RPMI8226 (cell line): ENCODE results near the gene CBR1.

Experiments
- DNase-seq: peaks from one replicate; pipeline ENCODE4 v3.0.0-alpha.2; 2015

CBR1 gene

DNA sequence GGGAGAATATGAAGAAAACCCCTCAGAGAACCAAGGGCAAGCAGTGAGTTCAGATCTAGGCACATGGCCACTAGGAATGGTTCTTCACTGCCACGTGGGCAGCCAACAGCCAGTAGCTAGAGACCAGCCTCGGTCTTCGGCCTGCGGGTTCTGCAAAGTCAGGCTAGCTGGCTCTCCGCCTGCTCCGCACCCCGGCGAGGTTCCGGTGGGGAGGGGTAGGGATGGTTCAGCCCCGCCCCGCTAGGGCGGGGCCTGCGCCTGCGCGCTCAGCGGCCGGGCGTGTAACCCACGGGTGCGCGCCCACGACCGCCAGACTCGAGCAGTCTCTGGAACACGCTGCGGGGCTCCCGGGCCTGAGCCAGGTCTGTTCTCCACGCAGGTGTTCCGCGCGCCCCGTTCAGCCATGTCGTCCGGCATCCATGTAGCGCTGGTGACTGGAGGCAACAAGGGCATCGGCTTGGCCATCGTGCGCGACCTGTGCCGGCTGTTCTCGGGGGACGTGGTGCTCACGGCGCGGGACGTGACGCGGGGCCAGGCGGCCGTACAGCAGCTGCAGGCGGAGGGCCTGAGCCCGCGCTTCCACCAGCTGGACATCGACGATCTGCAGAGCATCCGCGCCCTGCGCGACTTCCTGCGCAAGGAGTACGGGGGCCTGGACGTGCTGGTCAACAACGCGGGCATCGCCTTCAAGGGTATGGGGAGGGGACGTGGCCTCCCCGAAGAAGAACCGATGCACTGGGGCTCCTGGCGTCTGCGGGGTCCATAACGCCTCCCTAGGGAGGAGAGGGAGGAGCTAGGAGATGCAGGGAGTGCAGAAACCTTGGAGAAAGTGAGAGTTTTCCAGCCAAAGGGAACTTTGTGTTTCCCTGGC is at the start of gene CBR1:
CBR1 (plus strand) TSS at position 312 of the 871 bp plus-strand sequence; CDS start at position 404, 92 bp downstream.
- peak; percentile 94 for DNase-seq

DNA sequence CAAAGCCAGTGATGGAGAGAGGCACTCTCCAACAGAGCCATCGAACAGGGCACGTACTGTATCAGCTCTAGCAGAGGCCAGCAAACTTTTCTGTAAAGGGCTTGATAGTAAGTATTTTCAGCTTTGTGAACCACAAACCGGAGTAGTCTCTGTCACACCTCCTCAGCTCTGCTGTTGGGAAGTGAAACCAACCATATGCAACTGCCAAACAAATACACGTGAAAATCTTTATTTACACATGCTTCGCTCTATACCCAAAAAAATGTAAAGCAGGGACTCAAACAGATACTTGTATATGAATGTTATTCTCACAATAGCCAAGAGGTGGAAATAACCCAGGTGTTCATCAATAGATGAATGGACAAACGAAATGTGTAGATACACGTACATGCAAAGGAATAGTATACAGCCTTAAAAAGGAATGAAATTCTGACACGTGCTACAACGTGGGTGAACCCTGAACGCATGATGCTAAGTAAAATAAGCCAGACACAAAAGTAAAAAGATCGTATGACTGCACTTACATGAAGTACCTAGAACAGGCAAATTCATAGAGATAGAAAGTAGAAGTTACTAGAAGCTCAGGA is 48.5 kb upstream of the CBR1 start:
- DNase-seq: peak; percentile 8

DNA sequence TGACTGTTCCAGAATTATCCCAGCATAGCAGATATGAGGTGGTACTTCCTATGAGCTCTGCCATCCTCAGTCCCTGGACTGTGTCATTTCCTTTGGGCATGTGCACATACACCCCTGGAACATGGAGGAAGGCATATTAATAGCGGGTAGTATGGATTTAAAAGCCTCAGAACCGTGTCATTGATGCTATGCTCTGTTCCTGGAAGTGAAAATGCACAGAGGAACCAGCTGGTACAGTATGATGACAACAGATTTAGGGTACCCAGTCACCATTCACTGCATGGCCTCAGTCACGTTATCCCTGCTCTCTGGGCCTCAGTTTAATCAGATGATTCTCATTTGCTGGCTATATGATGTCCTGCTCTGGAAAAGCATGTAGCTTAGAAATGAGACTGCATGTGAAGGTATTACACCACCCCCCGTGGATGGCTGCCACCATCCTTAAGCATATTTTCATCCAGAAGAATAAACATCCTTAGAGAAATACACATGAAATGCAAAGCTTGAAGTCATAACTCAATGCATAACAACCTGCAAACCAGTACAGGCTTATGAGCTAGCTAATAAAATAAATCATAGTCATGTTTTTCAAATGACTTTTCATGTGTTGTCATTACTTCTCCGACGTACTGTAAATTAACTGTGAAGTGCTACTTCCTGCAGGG is 47.3 kb upstream of the CBR1 start:
- DNase-seq: no peak

DNA sequence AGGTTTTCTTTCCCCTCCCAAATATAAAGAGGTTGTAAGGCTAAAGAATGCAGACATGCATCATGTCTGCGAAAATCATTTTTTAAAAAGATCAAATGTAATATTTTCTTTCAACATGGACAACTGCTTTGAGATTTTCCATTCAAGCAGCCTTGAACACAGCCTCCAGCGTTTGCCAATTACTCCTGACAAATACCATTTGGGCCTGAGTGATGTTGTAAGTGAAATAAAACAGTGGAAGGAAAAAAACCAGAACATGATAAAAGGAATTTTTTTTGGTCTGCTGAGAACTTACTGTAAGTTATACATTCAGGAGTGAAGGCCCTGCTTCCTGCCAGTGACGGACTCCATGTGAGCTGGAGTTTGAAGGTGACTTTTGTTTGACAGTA is 46.7 kb upstream of the CBR1 start:
- no peak for DNase-seq

DNA sequence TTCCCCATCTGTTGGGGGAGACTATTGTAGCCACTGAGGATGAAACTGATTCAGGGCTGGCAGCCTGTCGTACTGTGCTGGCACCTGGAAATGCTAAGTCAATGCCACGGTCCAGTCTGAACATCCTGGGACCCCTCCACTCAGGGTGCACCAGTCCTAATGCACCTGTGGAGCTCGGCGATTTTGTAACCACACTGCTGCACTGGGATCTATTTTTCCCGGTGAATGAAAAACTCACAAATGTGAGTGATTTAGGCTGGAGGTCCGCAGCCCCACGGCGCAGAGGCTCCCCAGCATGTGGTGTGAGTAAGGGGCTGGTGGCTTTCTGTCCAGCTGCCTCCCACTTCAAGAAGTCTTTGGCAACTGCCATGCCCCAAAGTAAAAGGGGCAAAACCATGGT is 45.0 kb upstream of the CBR1 start:
- no peak for DNase-seq

DNA sequence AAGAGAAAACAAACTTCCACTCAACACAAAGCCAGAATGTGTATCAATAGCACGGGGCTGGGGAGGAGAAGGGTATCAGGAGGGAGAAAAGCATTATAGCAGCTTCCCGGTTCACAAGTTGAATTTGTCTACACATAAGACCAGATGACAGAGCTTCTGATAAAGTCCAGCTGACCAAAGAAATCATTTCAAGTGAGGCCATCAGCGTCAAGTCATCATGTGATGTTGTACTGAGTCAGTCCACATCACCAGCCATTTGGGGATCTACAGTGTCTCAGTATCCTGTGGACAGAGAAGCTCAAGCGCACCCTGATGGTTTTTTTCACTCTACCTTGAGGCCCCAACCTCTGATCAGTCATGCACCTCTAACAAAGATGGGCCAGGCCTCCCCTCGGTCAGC is 42.5 kb upstream of the CBR1 start:
- peak; percentile 14 for DNase-seq

DNA sequence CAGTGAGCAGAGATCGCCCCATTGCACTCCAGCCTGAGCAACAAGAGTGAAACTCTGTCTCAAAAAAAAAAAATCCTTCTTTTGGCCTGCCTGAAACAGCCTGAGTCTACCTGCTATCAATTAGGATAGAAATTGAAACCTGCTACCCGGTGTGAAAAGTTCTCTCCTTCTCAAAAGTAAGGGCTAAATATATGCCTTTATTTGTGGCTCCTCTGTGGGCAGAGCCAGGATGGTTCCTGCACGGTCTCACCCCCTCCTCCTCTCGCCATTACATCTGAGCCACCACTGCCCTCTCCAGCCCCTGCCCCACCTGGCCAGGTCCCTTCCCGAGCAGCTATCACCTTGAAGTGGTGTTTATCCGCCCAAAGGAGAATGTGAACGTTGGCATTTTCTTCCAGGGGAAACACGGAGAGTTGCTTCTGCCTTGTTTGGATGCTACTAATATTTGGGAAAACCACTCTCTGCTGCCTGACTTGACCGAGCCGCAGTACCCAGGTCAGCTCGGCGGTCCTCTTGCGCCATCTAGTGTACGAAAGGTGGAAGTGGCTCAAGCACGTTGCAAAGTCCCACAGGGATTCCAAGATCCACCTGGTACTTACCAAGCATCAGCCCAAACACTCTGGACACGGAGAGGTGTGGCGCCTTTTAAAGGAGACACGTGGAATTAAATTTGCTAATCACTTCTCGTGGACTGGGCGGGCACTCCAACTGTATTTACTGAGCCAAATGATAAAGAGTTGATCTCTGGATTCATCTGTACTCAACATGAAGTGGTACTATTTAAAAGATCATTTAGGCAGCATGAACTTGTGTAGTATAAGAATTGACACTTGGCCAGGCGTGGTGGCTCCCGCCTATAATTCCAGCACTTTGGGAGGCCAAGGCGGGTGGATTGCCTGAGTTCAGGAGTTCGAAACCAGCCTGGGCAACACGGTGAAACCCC is 41.4 kb upstream of the CBR1 start:
- DNase-seq: peak; percentile 75

DNA sequence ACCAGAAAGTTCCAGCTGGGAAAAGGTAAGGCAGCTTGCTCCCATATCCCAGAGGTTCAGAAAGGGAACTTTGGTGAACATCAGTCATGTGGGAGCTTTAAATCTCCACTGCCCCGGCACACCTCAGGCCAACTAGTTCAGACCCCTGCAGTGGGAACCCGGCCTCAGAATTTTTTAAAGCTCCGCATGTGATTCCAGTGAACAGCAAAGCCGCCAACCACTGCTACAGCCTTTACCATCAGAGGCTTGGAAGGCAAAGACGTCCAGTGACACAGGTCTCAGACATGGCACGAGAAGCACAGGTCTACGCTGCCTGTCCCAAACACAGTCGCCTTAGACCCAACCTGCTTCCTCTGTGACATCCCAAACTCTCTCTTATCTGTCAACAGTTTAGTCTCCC is 40.5 kb upstream of the CBR1 start:
- DNase-seq: no peak

DNA sequence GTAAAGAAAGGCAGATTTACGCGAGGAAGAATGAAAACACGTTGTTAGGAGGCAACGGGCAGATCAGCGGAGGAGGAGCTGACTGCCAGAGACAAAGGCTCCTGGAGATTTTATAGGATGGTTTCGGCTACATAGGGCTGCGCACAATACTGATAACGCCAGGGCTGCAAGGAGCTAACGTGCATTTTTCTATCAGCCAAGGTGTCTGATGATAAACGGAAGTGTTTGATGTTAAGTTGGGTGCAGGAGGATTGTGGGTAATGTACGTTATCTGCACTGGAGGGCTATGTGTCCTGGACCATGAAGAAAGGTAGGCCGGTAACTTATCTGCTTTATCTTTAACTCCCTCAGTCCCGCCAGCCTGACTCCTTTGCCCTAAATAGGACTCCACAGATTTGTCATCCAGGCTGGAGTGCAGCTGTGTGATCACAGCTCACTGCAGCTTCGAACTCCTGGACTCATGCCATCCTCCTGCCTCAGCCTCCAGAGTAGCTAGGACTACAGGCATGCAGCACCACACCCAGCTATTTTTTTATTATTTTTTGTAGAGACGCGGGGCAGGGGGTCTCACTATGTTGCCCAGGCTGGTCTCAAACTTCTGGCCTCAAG is 39.1 kb upstream of the CBR1 start:
- DNase-seq: no peak

DNA sequence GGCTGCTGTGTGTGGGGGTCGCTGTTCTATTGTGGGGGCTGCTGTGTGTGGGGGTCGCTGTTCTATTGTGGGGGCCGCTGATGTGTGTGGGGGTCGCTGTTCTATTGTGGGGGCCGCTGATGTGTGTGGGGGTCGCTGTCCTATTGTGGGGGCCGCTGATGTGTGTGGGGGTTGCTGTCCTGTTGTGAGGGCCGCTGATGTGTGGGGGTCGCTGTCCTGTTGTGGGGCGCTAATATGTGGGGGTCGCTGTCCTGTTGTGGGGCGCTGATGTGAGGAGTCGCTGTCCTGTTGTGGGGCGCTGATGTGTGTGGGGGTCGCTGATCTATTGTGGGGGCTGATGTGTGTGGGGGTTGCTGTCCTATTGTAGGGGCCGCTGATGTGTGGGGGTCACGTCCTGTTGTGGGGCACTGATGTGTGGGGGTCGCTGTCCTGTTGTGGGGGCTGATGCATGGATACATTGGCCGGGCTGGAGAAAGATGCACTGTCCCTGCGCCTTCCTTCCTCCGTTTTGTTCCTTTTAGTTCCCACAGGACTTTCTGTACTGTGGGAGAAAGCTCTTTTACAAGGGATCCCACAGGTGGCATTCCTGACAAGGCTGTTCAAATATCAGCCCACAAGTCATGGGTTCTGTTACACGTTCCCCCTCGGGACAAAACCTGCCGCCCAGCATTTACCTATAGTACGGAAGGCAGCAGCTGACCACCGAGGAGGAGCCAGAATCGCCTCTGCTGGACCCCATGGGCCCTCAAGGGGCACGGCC is 37.0 kb upstream of the CBR1 start:
- no peak for DNase-seq

DNA sequence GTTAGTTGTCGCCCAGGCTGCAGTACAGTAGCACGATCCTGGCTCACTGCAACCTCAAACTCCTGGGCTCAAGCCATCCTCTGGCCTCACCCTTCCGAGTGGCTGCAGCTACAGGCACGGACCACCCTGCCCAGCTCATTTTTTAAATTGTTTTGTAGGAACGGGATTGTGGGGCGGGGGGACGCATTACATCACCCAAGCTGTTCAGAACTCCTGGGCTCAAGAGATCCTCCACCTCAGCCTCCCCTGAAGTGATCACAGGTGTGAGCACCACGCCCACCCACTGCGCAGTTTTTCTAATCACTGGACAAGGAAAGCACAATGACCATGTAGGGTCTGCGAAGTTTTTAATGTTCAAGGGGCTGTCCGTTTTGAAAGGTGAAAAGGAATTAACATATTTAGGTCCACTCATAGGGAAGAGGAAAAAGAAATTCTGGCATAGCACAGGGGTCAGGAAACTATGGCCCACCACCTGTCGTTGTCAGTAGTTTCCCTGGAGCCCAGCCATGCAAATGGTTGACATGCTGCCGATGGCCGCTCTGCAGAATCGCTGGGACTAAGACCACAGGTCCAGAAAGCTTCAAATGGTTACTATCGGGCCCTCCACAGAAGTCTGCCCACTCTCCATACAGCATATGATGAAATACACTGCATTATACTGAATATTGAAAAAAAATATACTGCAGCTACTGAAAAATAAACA is 35.5 kb upstream of the CBR1 start:
- no peak for DNase-seq

DNA sequence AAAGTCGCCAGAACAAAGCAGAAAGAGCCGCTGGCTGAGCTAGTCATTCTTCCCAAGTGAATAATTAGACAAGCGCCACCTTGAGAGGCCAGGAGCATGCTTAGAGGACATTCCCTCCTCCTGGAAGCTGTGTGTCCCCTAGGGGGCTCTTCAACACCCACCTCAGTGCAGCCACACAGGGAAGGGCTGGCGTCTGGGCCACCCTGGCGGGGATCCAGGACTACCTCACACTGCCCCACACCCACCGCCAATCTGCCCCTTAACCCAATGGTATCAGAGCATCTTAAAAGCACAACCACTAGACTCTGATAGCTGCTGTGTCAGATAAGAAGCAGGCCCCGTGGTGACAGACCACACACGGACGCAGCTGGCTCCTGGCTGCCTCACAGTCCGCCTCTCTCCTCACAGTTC is 34.4 kb upstream of the CBR1 start:
- DNase-seq: no peak

DNA sequence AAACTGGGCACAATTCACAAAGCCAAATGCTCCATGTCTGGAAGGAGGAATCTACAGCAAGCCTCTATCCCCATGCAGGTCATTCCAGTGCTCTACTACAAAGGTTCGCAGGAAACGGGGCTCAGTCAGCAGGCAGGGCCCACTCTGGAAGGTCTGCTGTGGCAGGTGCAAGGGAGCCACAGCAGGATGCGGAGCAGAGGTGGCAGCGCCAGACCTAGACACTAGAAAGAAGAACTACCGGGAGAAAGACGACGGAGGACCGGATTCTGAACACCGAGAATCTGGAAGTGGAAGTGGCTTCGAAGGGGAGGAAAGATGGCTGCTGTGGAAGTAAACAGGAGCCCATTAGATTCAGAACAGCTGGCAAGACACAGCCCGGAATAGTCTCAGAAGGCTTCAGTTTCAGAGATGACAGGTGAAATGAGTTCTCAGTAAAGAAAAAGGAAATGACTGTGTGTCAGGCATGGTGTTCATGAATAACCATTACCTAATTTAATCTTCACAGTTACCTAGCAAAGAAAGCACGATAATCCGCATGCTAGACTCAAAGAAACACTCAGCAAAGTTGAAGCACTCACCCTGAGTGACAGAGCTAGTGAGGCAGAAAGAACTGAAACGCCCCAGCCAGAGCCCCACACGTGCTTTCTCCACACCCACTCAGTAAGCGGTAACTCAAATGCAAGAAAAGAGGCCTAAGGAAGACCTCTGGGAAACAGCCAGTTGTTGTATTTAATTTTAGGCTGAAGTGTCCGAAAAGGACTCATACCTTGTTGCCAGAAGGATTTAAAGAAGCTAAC is 30.9 kb upstream of the CBR1 start:
- DNase-seq: no peak

DNA sequence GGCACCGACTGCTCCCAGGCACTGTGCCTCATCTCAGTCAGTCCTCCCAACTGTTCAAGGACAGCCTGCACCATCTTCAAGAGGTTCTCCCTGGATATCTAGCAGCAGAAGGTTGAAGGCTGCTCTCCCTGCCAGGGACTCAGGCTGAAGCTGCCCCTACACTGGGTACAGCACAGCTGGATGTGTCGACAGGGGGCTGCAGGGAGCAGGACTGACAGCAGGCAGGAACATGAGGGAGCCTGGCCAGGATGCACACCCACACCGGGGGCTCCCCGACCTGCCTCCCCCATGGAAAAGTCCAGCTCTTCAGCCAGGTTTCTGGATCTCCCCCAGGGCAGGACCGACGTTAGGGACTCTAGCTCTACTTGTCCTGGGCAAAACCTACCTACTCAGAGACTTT is 30.0 kb upstream of the CBR1 start:
- DNase-seq: no peak

DNA sequence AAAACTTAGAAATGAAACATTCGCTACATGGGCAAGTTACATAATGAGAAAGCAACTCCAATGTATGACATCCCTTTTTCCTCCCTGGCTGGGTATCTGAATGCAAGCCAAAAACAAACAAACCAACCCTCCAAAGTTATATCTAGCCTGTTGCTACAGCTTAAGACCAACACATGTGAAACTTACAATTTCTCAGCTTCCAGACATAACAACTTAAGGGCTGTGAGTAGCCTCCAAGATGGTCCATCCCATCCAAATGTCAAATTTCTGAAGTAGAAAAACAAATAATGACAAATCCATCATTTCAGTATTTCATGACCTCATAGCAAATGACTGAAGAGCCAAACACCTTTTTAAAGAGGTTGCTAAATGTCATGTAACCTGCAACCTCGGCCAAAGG is 29.4 kb upstream of the CBR1 start:
- no peak for DNase-seq

DNA sequence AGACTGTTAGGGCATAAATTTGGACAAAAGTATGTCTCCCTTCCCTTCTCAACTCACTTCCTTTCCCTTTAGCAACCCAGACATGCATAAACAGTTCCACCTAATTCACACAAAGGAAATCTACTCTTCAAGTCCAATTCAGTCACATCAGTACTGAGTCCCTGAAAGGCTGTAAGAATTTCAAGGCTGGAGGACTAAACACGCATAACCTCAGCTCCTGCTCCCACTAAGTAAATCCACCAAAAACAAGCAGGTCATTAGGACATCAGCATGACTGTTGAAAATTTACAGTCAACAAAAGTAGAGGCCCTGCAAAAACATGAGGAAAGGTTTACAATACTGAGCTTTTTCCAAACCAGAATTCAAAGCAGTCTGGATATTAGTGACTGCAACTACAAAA is 27.9 kb upstream of the CBR1 start:
- no peak for DNase-seq

DNA sequence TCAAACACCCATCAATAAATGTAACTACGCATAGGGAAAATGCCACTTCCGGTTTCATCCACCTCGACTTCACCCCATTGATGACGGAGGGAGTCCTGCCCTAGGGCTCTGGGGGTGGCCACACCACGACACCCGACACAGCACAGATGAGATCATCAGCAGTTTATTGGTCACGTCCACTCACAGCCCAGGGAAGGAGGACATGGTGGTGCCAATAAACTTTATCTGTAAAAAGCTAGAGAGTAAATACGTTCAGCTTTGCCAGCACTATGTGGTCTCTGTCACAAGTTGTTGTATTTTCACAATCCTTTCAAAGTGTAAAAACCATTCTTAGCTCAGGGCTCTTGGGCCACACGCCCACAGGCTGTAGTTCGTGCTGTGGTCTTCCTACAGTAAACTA is 25.8 kb upstream of the CBR1 start:
- DNase-seq: no peak

DNA sequence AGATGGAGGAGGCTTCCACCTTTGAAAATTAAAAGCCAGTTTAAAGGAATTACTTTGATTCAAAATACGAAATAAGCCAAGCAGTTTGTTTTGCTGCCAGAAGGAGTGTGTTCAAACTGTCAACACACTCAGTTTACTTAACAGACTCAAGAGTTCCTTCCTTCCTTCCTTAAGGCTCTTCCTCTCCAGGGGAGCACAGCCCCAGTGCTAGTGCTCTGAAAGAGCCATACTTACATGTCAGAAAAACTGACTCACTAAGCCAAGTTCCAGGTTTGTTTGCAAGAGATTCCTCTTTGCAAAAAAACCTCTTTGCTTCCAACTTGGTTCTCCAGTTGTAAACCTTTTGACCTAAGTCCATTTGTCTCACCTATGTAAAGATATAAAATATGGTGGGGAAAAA is 23.8 kb upstream of the CBR1 start:
- DNase-seq: no peak

DNA sequence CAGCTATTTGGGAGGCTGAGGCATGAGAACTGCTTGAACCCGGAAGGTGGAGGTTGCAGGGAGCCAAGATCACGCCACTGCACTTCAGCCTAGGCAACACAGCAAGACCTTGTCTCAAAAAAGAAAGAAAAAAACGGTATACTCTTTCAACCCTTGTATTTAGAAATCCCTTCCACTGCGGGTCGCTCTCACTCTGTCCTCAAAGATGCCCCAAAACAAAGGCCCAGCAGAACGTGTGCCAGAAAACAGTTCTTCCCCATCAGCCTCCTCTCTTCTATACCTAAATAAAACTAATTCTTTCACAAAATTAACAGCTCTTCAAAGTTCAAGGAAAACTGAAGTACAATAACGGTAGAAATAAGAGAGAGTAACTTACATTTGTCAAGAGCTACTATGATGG is 22.7 kb upstream of the CBR1 start:
- DNase-seq: no peak

DNA sequence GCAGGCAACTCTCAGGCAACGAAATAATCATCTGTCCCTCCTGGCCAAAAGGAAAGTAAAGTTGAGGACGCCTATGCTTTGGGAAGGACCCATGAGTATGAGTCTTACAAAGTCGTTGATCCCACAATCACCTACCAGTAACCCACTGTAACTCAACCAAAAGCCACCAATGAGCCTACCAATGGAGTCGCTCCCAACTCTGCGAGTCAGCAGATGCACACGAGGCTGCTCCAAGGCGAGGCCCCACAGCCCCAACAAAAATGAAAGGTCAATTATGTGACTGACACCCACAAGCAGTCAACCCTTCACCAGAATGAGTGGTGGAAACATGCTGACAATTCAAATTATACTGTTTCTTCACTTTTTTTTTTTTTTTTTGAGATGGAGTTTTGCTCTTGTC is 21.5 kb upstream of the CBR1 start:
- no peak for DNase-seq
